GM12878 (cell line): ENCODE measurements around the gene ARFGAP3. TPM values are rescaled to one million over a fixed set of nuclear protein-coding genes. Genes with fewer than 3 reads are reported as not detected.

Experiments
- ATAC-seq: fragments of 200-7000 bp; cut with Tn5 transposase; 3 replicates; pipeline ENCODE4 v1.9.1; 2020; ENCODE audit warnings: mild to moderate bottlenecking, moderate library complexity
- BruUV-seq: library from RNA; stranded (reverse); fragments of 400-500 nt; replicated peaks from 2 replicates; lab custom pipeline; 2021; lab: Mats Ljungman, UMichigan
- CTCF ChIA-PET: fragments of 300-600 bp; sonication (Branson Sonifier 250); formaldehyde crosslinking; extraction: SDS; loops from one replicate; lab custom pipeline; 2021; ENCODE audit warnings: inconsistent platforms; lab: Yijun Ruan, JAX
- POLR2A ChIA-PET: fragments of 350-600 bp; formaldehyde crosslinking; extraction: SDS; loops from one replicate; lab custom pipeline; 2021; ENCODE audit warnings: inconsistent platforms; lab: Charles Lee
- RAD21 ChIA-PET: fragments of 300-600 bp; sonication (Branson Sonifier 250); formaldehyde crosslinking; loops from one replicate; lab custom pipeline; 2023; ENCODE audit warnings: antibody characterized with exemption; ENCODE audit not compliant: unreplicated experiment; lab: Charles Lee
- SMC1A ChIA-PET: fragments of 300-600 bp; sonication (Branson Sonifier 250); formaldehyde crosslinking; loops from one replicate; lab custom pipeline; 2023; ENCODE audit not compliant: unreplicated experiment, uncharacterized antibody; lab: Charles Lee
- DNase-seq: peaks from one replicate; pipeline ENCODE4 v3.0.0-alpha.2; 2011; ENCODE audit warnings: low read depth, low spot score
- FAIRE-seq: peaks from 3 replicates; lab custom pipeline; 2011; peaks lifted over from hg19 to GRCh38; lab: Jason Lieb, UNC
- H2AFZ ChIP-seq: 2 replicates; pipeline ENCODE4 v1.6.0; 2011; ENCODE audit warnings: low read depth, low read length, control low read depth; ENCODE audit not compliant: control insufficient read depth
- H3K27ac ChIP-seq: 2 replicates; pipeline ENCODE4 v1.5.1; 2011; ENCODE audit warnings: control low read depth; ENCODE audit not compliant: control insufficient read depth, insufficient read depth
- H3K27me3 ChIP-seq, 2 experiments: replicated peaks in 1 of 2; 2 replicates each; pipeline versions ENCODE4 v1.6.0 to v1.6.1; 2011; ENCODE audit warnings: low read length in 1 of 2; ENCODE audit not compliant: control insufficient read depth in 2 of 2, insufficient read depth in 2 of 2
- H3K36me3 ChIP-seq, 2 experiments: 2 replicates each; pipeline ENCODE4 v1.5.1; 2011; ENCODE audit warnings: low read length in 1 of 2; ENCODE audit not compliant: control insufficient read depth in 2 of 2, insufficient read depth in 2 of 2
- H3K4me1 ChIP-seq: 2 replicates; pipeline ENCODE4 v1.6.1; 2011; ENCODE audit warnings: mild to moderate bottlenecking, low read length, moderate library complexity, mixed read lengths; ENCODE audit not compliant: control insufficient read depth, insufficient read depth
- H3K4me2 ChIP-seq: 2 replicates; pipeline ENCODE4 v1.6.0; 2011; ENCODE audit warnings: control low read depth; ENCODE audit not compliant: control insufficient read depth, insufficient read depth
- H3K4me3 ChIP-seq: fragments of 200-600 bp; sonication (generic); 2 replicates; pipeline ENCODE4 v1.5.1; 2016
- H3K79me2 ChIP-seq: 2 replicates; pipeline ENCODE4 v1.6.0; 2011; ENCODE audit warnings: low read length; ENCODE audit not compliant: control insufficient read depth, insufficient read depth
- H3K9ac ChIP-seq: 2 replicates; pipeline ENCODE4 v1.8.0; 2011; ENCODE audit warnings: low read length, control low read depth, mixed read lengths; ENCODE audit not compliant: control insufficient read depth, insufficient read depth
- H3K9me3 ChIP-seq: replicated peaks from 3 replicates; pipeline ENCODE4 v1.5.1; 2011; ENCODE audit warnings: mild to moderate bottlenecking, low read length; ENCODE audit not compliant: control insufficient read depth, insufficient read depth
- H4K20me1 ChIP-seq: 2 replicates; pipeline ENCODE4 v1.6.0; 2011; ENCODE audit not compliant: control insufficient read depth, insufficient read depth
- BHLHE40 ChIP-seq, 2 experiments: fragments of 450-650 bp in 1 of 2; IDR thresholded peaks; 2 replicates each; pipeline ENCODE4 v1.6.1; 2011 to 2017; ENCODE audit warnings: low read depth in 2 of 2, borderline replicate concordance in 1 of 2, improper control_type of control experiment in 1 of 2, low read length in 1 of 2, mild to moderate bottlenecking in 1 of 2
- HDAC2 ChIP-seq: fragments of 200-600 bp; sonication (generic); IDR thresholded peaks from 2 replicates; pipeline ENCODE4 v1.6.1; 2017
- MYB ChIP-seq: fragments of 150-350 bp; IDR thresholded peaks from 2 replicates; pipeline ENCODE4 v1.6.1; 2014; ENCODE audit warnings: mild to moderate bottlenecking, low read depth, low read length, borderline replicate concordance
- RBBP5 ChIP-seq: fragments of 200-600 bp; sonication (generic); conservative IDR thresholded peaks from 2 replicates; pipeline ENCODE4 v1.6.1; 2016
- SIX5 ChIP-seq: IDR thresholded peaks from 2 replicates; pipeline ENCODE4 v1.6.1; 2011; ENCODE audit warnings: mild to moderate bottlenecking, low read depth, low read length, moderate library complexity; ENCODE audit not compliant: severe bottlenecking
- YBX1 ChIP-seq: fragments of 450-650 bp; IDR thresholded peaks from 2 replicates; pipeline ENCODE4 v1.6.1; 2016; ENCODE audit warnings: antibody characterized with exemption
- ZNF384 ChIP-seq: IDR thresholded peaks from 2 replicates; pipeline ENCODE4 v1.6.1; 2012; ENCODE audit warnings: low read depth, mild to moderate bottlenecking, low read length, improper control_type of control experiment, borderline replicate concordance
- WGBS: methylation state at CpG from one replicate; pipeline ENCODE4 v1.1.6; 2016; ENCODE audit warnings: low lambda C conversion rate; ENCODE audit not compliant: insufficient replicate concordance, insufficient coverage; ENCODE audit errors: missing lambda C conversion rate; 5-methylcytosine and 5-hydroxymethylcytosine counted together
- in situ Hi-C: fragments of 300-500 bp; cut with MboI; formaldehyde crosslinking; loops from 9 replicates; pipeline ENCODE4 v1.14.3; 2018; ENCODE audit warnings: mixed read lengths
- intact Hi-C: fragments of 100-400 bp; cut with micrococcal nuclease; formaldehyde crosslinking; loops from one replicate; pipeline ENCODE4 v1.14.2; 2022; ENCODE audit not compliant: unreplicated experiment
- polyA plus RNA-seq, 11 experiments: library from polyadenylated mRNA; depleted of rRNA in 4 of 11; unstranded in 6 of 11; stranded (reverse) in 5 of 11; fragments of >200 nt; fragmentation: Nextera tagmentation in 4 of 11; fragmentation: Illumina TruSeq in 1 of 11; extraction: Ambion mirVana in 4 of 11; extraction: Trizol in 1 of 11; gene quantifications; 1 replicate in 1 of 11; 2 replicates in 10 of 11; pipeline versions ENCODE4 v1.2.1 to v1.2.3, GENCODE V29; 2011 to 2016; ENCODE audit warnings: inconsistent platforms in 2 of 11, missing spikeins in 2 of 11, low read depth in 1 of 11
- total RNA-seq, 4 experiments: library from RNA; depleted of rRNA in 3 of 4; stranded (reverse); fragments of >200 nt in 3 of 4; fragmentation: Illumina TruSeq in 1 of 4; extraction: Trizol in 1 of 4; gene quantifications; 2 replicates each; pipeline versions ENCODE4 v1.2.1 to v1.2.3, GENCODE V29; 2013 to 2021
- TF ChIP-seq, protein P1 (sequence below): IDR thresholded peaks from 2 replicates; pipeline ENCODE4 v1.6.1; 2011; ENCODE audit warnings: mild to moderate bottlenecking, low read depth, low read length, moderate library complexity; ENCODE audit not compliant: insufficient replicate concordance

Gene ARFGAP3
- total and polyA plus RNA-seq, 10 of the 15 experiments (the other 5 are each of a cell fraction or from before 2014, with no cell fraction given): 29.7 to 50.8 (median 39.5) TPM

- TF ChIP-seq YBX1 (no peak), BHLHE40 (IDR thresholded peaks at IDR 0.05; ENCODE audit: borderline replicate concordance in 1 of 2, low read depth in 2 of 2, low read length in 1 of 2) (no peak), SIX5 (no peak), HDAC2 (no peak), MYB (no peak), RBBP5 (no peak), ZNF384 (no peak)
- TF ChIP-seq, protein P1, sequence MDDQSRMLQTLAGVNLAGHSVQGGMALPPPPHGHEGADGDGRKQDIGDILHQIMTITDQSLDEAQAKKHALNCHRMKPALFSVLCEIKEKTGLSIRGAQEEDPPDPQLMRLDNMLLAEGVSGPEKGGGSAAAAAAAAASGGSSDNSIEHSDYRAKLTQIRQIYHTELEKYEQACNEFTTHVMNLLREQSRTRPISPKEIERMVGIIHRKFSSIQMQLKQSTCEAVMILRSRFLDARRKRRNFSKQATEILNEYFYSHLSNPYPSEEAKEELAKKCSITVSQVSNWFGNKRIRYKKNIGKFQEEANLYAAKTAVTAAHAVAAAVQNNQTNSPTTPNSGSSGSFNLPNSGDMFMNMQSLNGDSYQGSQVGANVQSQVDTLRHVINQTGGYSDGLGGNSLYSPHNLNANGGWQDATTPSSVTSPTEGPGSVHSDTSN: no peak
- FAIRE-seq (no peak), DNase-seq (no peak), ATAC-seq (no peak)
- 68% methylated on average over 4 of the region's 4 CpGs for WGBS
- no peak overlapping the region for H2AFZ ChIP-seq
- BruUV-seq: no TSS peak
- no peak overlapping the region for H3K4me2 ChIP-seq
- H4K20me1 ChIP-seq: no peaks in the 10 kb centered on the region
- in situ Hi-C loops: no loop called here
- RAD21 ChIA-PET: no interaction called here
- no peaks in the 10 kb centered on the region for H3K79me2 ChIP-seq
- no peak overlapping the region for H3K27ac ChIP-seq
- H3K9me3 ChIP-seq: no peaks in the 10 kb centered on the region; the same call in 2 of the 3 replicates
- intact Hi-C loops: no loop called here
- no peaks in the 10 kb centered on the region for H3K27me3 ChIP-seq
- SMC1A ChIA-PET: interaction anchor here (1.4 kb wide), 1 partner anchor 9 kb away, joined by 3 read pairs; no protein-coding TSS in a partner anchor
- H3K9ac ChIP-seq: no peak overlapping the region
- H3K36me3 ChIP-seq: peaks cover 4 to 21% of the 10 kb centered on the region in 2 experiments
- peaks cover 27% of the 10 kb centered on the region for H3K4me1 ChIP-seq
- CTCF ChIA-PET: interaction anchor here (0.6 to 3.6 kb wide), 4 partner anchors 12 to 303 kb away, joined by 3 to 21 read pairs (median 8); no protein-coding TSS in a partner anchor
- no peak overlapping the region for H3K4me3 ChIP-seq
- POLR2A ChIA-PET: interaction anchor here (0.6 kb wide), 1 partner anchor 58 kb away, joined by 3 read pairs; no protein-coding TSS in a partner anchor
These were observed 25.4 kb downstream of the ARFGAP3 start for GRCh38 chr22:42831712-42832111.
